ENCODE results near the gene TMEM240. TPM values are rescaled to one million over a fixed set of nuclear protein-coding genes. Genes with fewer than 3 reads are reported as not detected.
"Not testable (repeated sequence)": the region's sequence is repeated elsewhere in the genome, so short reads cannot be mapped to it uniquely, and the experiment has no call there.

The TMEM240 gene
- total and polyA plus RNA-seq, 2 experiments from 2014 or later = 1.8 to 5.1 TPM

- not testable (repeated sequence) for H3K79me2 ChIP-seq (replicated peaks; ENCODE audit: insufficient read depth); H3K4me1 Mint-ChIP-seq; ATAC-seq; H2AFZ ChIP-seq; H3K27me3 Mint-ChIP-seq (ENCODE audit: insufficient read depth, low read depth, poor library complexity); H3K36me3 Mint-ChIP-seq (ENCODE audit: low read depth); H3K36me3 ChIP-seq (ENCODE audit: insufficient read depth); H3K4me3 ChIP-seq; H3K4me2 ChIP-seq; H3F3A ChIP-seq (replicated peaks; ENCODE audit: low read depth); H3K9me2 ChIP-seq (ENCODE audit: insufficient read depth); H3K27ac ChIP-seq (ENCODE audit: low read depth); H3K9me3 Mint-ChIP-seq; H3K27me3 ChIP-seq (ENCODE audit: insufficient read depth); H3K4me1 ChIP-seq (ENCODE audit: insufficient read depth); H3K27ac Mint-ChIP-seq; DNase-seq (ENCODE audit: low spot score); H4K20me1 ChIP-seq (replicated peaks; ENCODE audit: insufficient read depth); H3K4me3 Mint-ChIP-seq
Observed at GRCh38 chr1:1505801-1506200, 34.6 kb downstream of the TMEM240 start.

GRCh38 chr1:1505366-1505798, 35.0 kb downstream of the TMEM240 start:
- not testable (repeated sequence) for H3K36me3 ChIP-seq (ENCODE audit: insufficient read depth); H3K4me1 Mint-ChIP-seq; H3K27ac ChIP-seq (ENCODE audit: low read depth); H3K9me3 Mint-ChIP-seq; H3K9me2 ChIP-seq (ENCODE audit: insufficient read depth); H3K27ac Mint-ChIP-seq; H3K36me3 Mint-ChIP-seq (ENCODE audit: low read depth); H3F3A ChIP-seq (replicated peaks; ENCODE audit: low read depth); H3K79me2 ChIP-seq (replicated peaks; ENCODE audit: insufficient read depth); H3K27me3 ChIP-seq (ENCODE audit: insufficient read depth); H3K4me3 ChIP-seq; DNase-seq (ENCODE audit: low spot score); H3K4me2 ChIP-seq; H3K4me1 ChIP-seq (ENCODE audit: insufficient read depth); H3K4me3 Mint-ChIP-seq; H4K20me1 ChIP-seq (replicated peaks; ENCODE audit: insufficient read depth); H3K27me3 Mint-ChIP-seq (ENCODE audit: insufficient read depth, low read depth, poor library complexity); H2AFZ ChIP-seq
- ATAC-seq = peak; percentile 60
- TF ChIP-seq, protein P1, sequence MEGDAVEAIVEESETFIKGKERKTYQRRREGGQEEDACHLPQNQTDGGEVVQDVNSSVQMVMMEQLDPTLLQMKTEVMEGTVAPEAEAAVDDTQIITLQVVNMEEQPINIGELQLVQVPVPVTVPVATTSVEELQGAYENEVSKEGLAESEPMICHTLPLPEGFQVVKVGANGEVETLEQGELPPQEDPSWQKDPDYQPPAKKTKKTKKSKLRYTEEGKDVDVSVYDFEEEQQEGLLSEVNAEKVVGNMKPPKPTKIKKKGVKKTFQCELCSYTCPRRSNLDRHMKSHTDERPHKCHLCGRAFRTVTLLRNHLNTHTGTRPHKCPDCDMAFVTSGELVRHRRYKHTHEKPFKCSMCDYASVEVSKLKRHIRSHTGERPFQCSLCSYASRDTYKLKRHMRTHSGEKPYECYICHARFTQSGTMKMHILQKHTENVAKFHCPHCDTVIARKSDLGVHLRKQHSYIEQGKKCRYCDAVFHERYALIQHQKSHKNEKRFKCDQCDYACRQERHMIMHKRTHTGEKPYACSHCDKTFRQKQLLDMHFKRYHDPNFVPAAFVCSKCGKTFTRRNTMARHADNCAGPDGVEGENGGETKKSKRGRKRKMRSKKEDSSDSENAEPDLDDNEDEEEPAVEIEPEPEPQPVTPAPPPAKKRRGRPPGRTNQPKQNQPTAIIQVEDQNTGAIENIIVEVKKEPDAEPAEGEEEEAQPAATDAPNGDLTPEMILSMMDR (conservative IDR thresholded peaks at IDR 0.05; ENCODE audit: low read depth in 2 of 2) = peak; percentile 30; a peak in 2 of 4 replicates

GRCh38 chr1:1504777-1505365, 35.6 kb downstream of the TMEM240 start:
- not testable (repeated sequence) for H3K27me3 ChIP-seq (ENCODE audit: insufficient read depth); H3K9me3 Mint-ChIP-seq; H3K79me2 ChIP-seq (replicated peaks; ENCODE audit: insufficient read depth); H3K9me2 ChIP-seq (ENCODE audit: insufficient read depth); H4K20me1 ChIP-seq (replicated peaks; ENCODE audit: insufficient read depth); H3K4me2 ChIP-seq; H3F3A ChIP-seq (replicated peaks; ENCODE audit: low read depth); H3K36me3 Mint-ChIP-seq (ENCODE audit: low read depth); H3K4me1 ChIP-seq (ENCODE audit: insufficient read depth); H3K36me3 ChIP-seq (ENCODE audit: insufficient read depth); H2AFZ ChIP-seq; H3K4me3 ChIP-seq; H3K4me1 Mint-ChIP-seq; H3K27me3 Mint-ChIP-seq (ENCODE audit: insufficient read depth, low read depth, poor library complexity)
- peak overlapping the region; percentile 64 for H3K27ac Mint-ChIP-seq
- DNase-seq (ENCODE audit: low spot score) (peak; percentile 77), ATAC-seq (peak; percentile 77)
- TF ChIP-seq, protein P1 (conservative IDR thresholded peaks at IDR 0.05; ENCODE audit: low read depth in 2 of 2) = peak; percentile 54 to 71
- peak overlapping the region; percentile 72; the same call in 1 of the 2 replicates for H3K27ac ChIP-seq (ENCODE audit: low read depth)
- peak overlapping the region; percentile 13; the same call in 2 of the 3 replicates for H3K4me3 Mint-ChIP-seq

- not testable (repeated sequence) for H3K27ac ChIP-seq (ENCODE audit: low read depth); H3K79me2 ChIP-seq (replicated peaks; ENCODE audit: insufficient read depth); H3K27ac Mint-ChIP-seq; H3F3A ChIP-seq (replicated peaks; ENCODE audit: low read depth); ATAC-seq; H3K9me2 ChIP-seq (ENCODE audit: insufficient read depth); H3K9me3 Mint-ChIP-seq; H3K4me2 ChIP-seq; H3K4me1 ChIP-seq (ENCODE audit: insufficient read depth); H4K20me1 ChIP-seq (replicated peaks; ENCODE audit: insufficient read depth); H3K27me3 Mint-ChIP-seq (ENCODE audit: insufficient read depth, low read depth, poor library complexity); H2AFZ ChIP-seq; H3K36me3 ChIP-seq (ENCODE audit: insufficient read depth); DNase-seq (ENCODE audit: low spot score); H3K4me1 Mint-ChIP-seq; H3K4me3 ChIP-seq; H3K4me3 Mint-ChIP-seq; H3K27me3 ChIP-seq (ENCODE audit: insufficient read depth)
- peaks cover 33% of the 10 kb centered on the region for H3K36me3 Mint-ChIP-seq (ENCODE audit: low read depth)
Observed at GRCh38 chr1:1495461-1495975, 44.9 kb downstream of the TMEM240 start.

- not testable (repeated sequence) for H3K4me2 ChIP-seq; H3K9me2 ChIP-seq (ENCODE audit: insufficient read depth); H3K79me2 ChIP-seq (replicated peaks; ENCODE audit: insufficient read depth); H3K27me3 ChIP-seq (ENCODE audit: insufficient read depth); H3K4me1 Mint-ChIP-seq; H2AFZ ChIP-seq; H4K20me1 ChIP-seq (replicated peaks; ENCODE audit: insufficient read depth); ATAC-seq; H3K9me3 Mint-ChIP-seq; H3K4me1 ChIP-seq (ENCODE audit: insufficient read depth); H3K27ac ChIP-seq (ENCODE audit: low read depth); H3F3A ChIP-seq (replicated peaks; ENCODE audit: low read depth); H3K4me3 ChIP-seq; H3K27me3 Mint-ChIP-seq (ENCODE audit: insufficient read depth, low read depth, poor library complexity); H3K4me3 Mint-ChIP-seq; H3K36me3 ChIP-seq (ENCODE audit: insufficient read depth); DNase-seq (ENCODE audit: low spot score); H3K27ac Mint-ChIP-seq
- peaks cover 45% of the 10 kb centered on the region for H3K36me3 Mint-ChIP-seq (ENCODE audit: low read depth)
Observed at GRCh38 chr1:1494311-1494710, 46.1 kb downstream of the TMEM240 start.
